Measurements from ENCODE around the gene FREY1.

Gene FREY1, protein sequence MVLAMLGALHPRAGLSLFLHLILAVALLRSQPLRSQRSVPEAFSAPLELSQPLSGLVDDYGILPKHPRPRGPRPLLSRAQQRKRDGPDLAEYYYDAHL

GRCh38 chr11:45906965-45907611 is at the start of gene FREY1:
TSS of gene FREY1 (minus strand) at chr11:45907271. CDS start at chr11:45907245, 26 bp downstream.
- no peak within 1 kb of the TSS for H3K27ac ChIP-seq
- DNase-seq (ENCODE audit: low read depth, low spot score) = no peak

GRCh38 chr11:45949992-45950407 is 42.9 kb upstream of the FREY1 start:
- DNase-seq (ENCODE audit: low read depth, low spot score) = no peak
- H3K27ac ChIP-seq = no peak overlapping the region

GRCh38 chr11:45948356-45948755 is 41.3 kb upstream of the FREY1 start:
- H3K27ac ChIP-seq = no peak overlapping the region

DNA sequence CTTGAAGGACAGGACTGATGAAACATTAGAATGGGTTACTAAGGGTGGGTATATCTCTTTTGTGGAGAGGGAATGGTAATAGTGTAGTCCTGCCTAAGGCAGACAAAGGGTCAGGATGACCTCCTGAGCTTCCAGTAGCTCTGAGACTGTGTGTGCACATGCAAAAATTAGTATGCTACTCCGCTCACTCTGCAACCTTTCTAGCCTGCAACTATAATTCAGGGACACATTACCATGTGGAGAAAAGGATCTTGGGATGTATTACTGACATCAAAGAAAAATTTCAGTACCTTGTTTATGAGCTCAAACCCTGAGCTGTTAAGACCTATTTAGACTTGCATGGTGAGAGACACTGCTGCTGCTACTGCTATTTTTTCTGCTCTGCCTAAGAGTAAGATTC is 40.8 kb upstream of the FREY1 start:
- no peak overlapping the region for H3K27ac ChIP-seq
- DNase-seq (ENCODE audit: low read depth, low spot score) = no peak

More at GRCh38 chr11:45948356-45948755, 41.3 kb upstream of the FREY1 start:
- no peak for DNase-seq (ENCODE audit: low read depth, low spot score)

- no peak overlapping the region for H3K27ac ChIP-seq
- no peak for DNase-seq (ENCODE audit: low read depth, low spot score)
Measured at GRCh38 chr11:45945397-45945999, 38.4 kb upstream of the FREY1 start.

GRCh38 chr11:45942381-45942780 is 35.3 kb upstream of the FREY1 start:
- H3K27ac ChIP-seq = no peak overlapping the region
- DNase-seq (ENCODE audit: low read depth, low spot score) = no peak

DNA sequence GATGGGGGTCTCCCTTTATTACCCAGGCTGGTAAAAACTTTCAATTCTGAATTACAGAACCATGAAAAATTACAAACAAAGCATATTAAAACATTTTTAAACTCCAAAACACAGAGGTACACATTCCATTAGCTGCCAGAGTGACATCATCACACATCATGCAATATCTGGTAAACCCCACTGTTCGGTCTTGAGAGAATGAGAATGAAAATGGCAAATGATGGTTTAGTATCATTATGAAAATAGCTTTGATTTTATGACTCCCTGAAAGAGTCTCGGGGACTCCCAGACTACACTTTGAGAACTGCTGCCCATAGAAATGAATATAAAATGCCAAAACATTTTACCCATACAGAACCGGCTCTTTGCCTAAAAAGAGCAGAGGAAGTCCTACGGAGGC is 34.2 kb upstream of the FREY1 start:
- H3K27ac ChIP-seq = no peak overlapping the region

GRCh38 chr11:45939836-45940235 is 32.8 kb upstream of the FREY1 start:
- H3K27ac ChIP-seq = no peak overlapping the region
- DNase-seq (ENCODE audit: low read depth, low spot score) = no peak

More for the DNA sequence above, 34.2 kb upstream of the FREY1 start:
- no peak for DNase-seq (ENCODE audit: low read depth, low spot score)

DNA sequence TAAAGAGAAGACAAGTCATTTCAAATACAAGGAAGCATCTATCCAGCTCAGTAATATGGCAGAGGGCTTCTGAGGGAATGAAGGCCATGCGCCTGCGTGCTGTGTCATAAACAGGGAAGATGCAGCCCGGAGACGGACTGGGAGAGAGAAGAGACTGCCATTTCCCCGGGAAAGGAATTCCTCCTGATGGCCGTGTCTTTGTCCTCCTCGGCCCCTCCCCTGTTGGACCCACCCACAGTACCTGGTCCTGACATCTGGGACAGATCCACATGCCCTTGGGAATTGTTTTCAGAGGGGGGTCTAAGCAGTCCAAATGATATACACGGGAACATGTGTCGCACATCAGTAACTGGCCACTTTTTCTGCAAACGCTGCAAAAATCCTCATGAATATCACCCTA is 30.8 kb upstream of the FREY1 start:
- H3K27ac ChIP-seq = no peak overlapping the region
- no peak for DNase-seq (ENCODE audit: low read depth, low spot score)

- no peak for DNase-seq (ENCODE audit: low read depth, low spot score)
- H3K27ac ChIP-seq = peak overlapping the region; percentile 19
Measured at GRCh38 chr11:45936511-45937054, 29.5 kb upstream of the FREY1 start.

GRCh38 chr11:45935349-45936064 is 28.4 kb upstream of the FREY1 start:
- H3K27ac ChIP-seq = peak overlapping the region; percentile 42
- DNase-seq (ENCODE audit: low read depth, low spot score) = no peak

DNA sequence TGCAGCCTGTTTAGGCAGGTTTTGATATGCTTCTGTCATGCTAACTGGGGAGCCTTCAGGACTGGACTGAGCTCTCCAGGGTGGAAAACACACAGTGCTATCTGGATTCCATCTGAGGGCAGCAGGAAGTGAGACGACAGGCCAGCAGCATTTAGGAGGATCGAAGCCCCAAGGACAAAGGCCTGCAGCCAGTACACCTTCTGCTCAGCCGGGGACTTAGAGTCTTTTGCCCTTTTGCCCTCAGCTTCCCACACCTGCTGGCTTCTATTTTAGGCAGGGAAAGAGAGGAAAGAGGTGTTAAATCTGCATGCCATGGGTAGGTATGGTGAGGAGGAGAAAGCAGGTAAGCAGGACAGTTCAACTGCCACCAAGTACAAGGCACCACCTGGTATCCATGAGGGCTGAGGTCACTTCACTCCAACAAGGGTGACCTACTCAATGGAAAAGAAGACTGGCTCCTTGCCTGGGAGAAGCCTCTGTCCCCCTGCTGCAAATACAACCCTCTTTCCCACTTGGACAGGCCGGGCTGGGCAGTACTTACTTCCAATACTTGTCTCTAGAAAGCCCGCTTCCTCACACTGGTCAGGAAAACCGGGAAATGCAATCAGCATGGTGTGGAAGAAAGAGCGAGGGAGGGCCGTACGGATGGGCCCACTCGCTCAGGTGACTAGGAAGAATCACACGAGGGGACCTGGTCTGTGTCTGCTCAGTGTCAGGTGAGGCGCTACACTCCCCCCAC is 27.7 kb upstream of the FREY1 start:
- peak overlapping the region; percentile 42 for H3K27ac ChIP-seq
- DNase-seq (ENCODE audit: low read depth, low spot score) = peak; percentile 34

DNA sequence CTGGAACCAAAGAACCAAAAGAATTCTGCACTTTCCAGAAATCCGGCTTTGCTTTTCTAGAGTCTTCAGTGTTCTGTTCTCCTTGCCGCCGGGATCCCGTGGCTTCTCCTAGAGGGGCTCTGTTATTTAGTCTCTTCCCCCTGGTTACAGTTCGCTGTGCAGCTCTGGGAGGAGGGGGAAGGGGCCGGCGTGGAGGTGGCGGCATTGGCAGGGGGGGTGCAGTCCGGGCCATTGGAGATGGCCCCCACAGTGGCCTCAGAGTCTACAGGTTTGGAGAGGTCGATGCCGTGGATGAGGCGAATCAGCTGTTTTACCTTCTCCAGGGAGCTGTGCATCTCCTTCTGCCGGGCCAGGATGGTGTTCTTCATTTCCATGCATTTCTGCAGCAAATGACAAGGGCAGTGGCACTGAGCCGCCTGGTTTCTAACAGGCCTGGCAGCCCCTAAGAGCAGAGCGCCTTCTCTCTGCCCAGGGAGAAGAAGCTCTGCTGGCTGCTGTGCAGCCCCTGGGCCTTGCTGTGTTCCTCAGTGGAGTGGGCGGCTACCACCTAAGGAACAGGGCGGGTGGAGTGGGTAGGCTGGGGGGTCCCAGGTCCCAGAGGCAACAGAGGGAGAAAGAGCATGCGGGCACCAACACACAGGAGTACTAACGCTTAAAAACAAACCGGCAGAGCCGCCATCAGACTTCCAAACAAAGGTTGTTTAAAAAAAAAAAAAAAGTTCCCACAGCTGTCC is 26.9 kb upstream of the FREY1 start:
- no peak for DNase-seq (ENCODE audit: low read depth, low spot score)
- peak overlapping the region; percentile 42 for H3K27ac ChIP-seq

- no peak for DNase-seq (ENCODE audit: low read depth, low spot score)
Measured at GRCh38 chr11:45933131-45933831, 26.2 kb upstream of the FREY1 start.

GRCh38 chr11:45932217-45932616 is 25.1 kb upstream of the FREY1 start:
- no peak for DNase-seq (ENCODE audit: low read depth, low spot score)
- peak overlapping the region; percentile 93 for H3K27ac ChIP-seq

More at GRCh38 chr11:45933131-45933831, 26.2 kb upstream of the FREY1 start:
- peak overlapping the region; percentile 93 for H3K27ac ChIP-seq

- no peak for DNase-seq (ENCODE audit: low read depth, low spot score)
- H3K27ac ChIP-seq = peak overlapping the region; percentile 93
Measured at GRCh38 chr11:45931739-45932138, 24.7 kb upstream of the FREY1 start.

DNA sequence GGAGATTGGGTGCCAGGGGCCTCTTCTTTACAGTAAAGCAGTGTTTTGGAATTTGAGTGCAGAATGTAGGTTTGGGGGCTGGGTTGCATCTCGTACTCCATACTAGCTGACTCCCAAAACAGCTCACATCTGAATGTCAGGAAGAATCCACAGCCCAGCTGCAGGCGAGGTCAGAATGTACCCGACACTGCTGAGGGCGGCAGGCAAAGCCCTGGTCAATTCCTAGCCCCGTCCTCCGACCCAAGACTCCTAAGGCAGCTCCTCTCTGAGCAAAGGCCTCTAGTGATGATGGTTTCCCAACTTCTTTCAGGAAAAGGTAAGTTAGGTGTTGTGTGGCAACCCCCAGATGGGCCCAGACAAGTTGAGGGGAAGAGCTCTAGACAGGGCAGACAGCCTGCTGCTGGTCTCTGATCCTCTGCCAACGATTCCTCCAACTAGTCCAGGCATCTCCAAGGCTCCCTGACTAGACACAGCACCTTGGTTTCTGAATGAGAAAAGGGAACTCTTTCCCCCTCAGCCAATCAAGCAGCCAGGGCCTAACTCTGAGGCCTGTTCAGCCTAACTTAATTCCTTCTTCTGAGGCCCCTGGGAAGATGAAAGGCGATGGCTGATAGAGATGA is 24.0 kb upstream of the FREY1 start:
- H3K27ac ChIP-seq = peak overlapping the region; percentile 93
- DNase-seq (ENCODE audit: low read depth, low spot score) = peak; percentile 82

DNA sequence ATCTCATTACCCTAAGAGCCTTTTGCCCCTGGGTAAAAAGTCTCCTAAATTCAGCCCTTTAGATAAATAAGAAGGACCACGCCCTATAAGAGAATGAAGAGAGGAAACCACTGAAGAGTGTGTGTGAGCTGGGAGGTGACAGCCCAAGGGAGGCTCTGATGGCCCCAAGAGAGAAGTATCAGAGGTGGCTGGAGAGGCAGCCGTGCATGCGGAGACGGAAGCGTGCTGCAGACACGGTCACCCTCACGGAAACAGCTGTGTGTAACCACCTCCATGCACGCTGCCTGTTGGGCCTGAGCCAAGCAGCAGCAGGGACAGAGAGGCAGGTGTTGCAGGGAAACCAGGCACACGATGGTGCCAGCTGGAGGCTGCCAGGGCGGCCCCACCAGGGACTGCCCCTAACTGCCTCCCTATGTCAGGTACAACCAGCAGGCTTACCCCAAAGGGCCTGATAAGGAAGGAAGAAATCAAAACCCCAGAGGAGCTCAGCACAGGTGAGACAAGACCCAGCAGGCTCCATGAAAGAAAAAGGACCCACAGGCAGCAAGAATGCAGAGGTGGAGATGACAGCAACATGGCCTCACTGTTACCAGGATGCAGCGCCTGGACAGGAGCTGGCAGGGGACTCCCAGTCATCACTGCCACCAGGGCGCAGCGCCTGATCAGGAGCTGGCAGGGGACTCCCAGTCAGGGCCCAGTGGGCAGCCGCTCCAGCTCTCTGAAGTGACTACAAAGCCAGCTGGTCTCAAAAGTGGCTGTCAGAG is 23.1 kb upstream of the FREY1 start:
- H3K27ac ChIP-seq = peak overlapping the region; percentile 93
- DNase-seq (ENCODE audit: low read depth, low spot score) = no peak

All from epithelial cell of prostate (primary cell).